ENCODE measurements around the gene GPS1.

The GPS1 gene

DNA sequence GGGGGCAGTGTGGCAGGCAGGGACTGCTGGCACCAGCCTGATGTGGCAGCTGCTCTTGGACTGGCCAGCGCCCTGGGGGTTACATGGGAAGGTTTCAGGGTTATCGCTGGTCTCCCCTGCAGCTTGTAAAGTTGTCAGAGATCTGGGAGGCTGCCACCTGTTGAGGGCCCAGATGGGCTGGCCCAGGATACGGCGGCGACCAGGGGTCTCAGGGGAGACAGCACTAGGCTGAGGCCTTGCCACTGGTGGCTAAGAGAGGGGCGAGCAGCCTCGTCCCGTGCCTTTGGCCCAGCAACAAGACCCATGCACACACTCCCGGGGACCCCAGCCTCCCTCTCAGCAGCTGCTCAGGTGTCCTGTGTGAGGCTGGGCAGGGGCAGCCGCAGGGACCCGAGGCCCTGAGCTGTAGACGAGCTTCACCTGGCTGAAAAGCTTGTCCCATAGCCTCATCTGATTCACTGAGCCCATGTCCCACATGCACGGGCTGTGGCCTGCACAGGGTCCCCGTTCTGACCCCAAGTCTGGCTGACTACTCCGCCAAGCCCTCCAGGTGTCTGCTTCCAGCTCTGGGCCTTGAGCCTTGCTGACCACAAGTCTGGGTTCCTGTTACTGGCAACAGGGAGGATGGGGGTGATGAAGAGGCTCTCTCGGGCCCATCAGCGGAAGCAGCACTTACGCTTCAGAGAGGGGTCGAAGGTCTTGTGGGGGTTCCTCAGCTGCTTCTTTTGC is 7.7 kb downstream of the GPS1 start:
- DNase-seq (ENCODE audit: low read depth) = no peak

DNA sequence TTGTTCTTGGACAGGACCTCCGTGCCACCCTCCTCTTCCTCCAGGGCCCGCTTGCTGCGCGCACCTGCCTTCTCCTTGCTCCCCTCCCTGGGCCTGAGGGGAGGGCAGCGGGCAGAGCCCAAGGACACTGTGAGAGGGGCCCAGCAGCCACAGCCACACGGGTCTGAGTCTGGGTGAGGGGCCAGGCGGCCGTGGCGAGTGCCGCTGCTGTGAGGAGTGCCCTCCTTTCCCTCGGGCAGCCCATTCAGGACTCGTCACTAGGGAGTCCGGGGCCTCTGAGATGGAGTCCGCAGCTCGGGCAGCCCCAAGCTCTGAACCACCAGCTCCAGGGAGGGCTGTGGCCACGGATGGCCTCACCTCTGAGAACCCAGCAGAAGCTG is 8.3 kb downstream of the GPS1 start:
- no peak for DNase-seq (ENCODE audit: low read depth)

GRCh38 chr17:82060614-82061013 is 8.9 kb downstream of the GPS1 start:
- DNase-seq (ENCODE audit: low read depth) = no peak

DNA sequence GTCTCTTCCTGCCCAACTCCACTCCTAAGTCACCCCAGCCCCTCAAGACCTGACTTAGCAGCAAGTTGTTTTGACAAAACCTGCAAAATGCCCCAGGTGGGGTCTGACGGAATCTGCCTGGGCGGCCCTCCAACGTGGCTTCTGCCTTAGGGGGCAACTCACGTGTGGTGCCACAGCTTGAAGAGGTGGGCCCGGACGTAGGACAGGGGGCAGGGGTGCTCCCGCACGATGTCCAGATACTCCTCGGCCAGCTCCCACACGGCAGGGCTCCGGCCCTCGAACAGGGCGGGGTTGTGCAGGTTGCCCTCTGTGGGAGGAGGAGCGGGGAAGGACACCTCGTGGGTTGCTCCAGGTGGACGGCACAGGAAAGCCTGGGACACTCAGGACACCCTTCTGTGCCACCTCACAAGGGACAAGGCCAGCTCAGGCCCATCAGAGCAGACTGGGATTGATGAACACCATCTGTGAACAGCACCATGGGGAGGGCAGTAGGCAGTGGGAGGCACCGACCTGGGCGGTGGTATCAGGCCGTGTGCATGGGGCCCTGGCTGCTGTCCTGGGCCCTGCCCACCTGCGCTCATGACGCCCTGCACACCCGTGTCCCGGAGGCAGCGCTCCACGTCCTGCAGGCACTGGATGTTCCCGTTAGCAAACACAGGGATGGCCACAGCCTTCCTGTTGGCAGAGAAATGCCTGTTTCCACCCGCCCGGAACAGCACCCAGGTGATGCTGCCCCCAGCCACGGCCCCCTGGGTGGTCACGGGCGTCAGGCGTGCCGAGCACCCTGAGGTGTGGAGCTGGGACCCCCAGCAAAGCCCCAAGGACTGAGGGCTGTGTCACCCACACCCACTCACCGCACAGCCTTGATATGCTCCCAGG is 9.6 kb downstream of the GPS1 start:
- DNase-seq (ENCODE audit: low read depth) = no peak

GRCh38 chr17:82062076-82062983 is 10.6 kb downstream of the GPS1 start:
- DNase-seq (ENCODE audit: low read depth) = no peak

- DNase-seq (ENCODE audit: low read depth) = no peak
Observed at GRCh38 chr17:82062984-82063368, 11.3 kb downstream of the GPS1 start.

- DNase-seq (ENCODE audit: low read depth) = no peak
Observed at GRCh38 chr17:82063424-82064415, 12.0 kb downstream of the GPS1 start.

- no peak for DNase-seq (ENCODE audit: low read depth)
Observed at GRCh38 chr17:82064433-82065192, 12.9 kb downstream of the GPS1 start.

DNA sequence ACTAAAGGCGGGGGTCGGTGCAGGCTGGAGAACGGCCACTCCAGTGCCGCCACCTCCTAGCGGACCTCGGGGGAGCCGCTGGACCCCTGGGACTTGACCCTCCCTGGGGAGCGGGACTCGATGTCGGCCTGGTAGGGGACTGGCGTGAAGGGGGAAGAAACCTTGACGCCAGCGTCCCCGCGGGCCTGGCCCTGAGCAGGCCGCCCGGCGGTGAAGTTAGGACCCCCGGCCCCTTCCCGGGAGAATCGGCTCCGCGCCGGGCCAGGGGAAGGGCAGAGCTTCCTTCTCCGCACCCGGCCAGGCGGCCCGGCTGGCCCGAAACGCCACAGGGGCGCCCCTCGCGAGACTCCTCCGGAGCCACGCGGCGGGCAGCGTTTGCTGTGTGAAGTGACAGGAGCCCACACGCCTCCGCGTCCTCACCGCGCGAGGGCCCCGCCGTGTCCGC is 13.5 kb downstream of the GPS1 start:
- DNase-seq (ENCODE audit: low read depth) = no peak

- peak; percentile 25 for DNase-seq (ENCODE audit: low read depth)
Observed at GRCh38 chr17:82065638-82066303, 14.1 kb downstream of the GPS1 start, which contains the start of gene DUS1L. DUS1L (minus strand) TSS chr17:82065804; CDS start chr17:82065059, 745 bp downstream.

DNA sequence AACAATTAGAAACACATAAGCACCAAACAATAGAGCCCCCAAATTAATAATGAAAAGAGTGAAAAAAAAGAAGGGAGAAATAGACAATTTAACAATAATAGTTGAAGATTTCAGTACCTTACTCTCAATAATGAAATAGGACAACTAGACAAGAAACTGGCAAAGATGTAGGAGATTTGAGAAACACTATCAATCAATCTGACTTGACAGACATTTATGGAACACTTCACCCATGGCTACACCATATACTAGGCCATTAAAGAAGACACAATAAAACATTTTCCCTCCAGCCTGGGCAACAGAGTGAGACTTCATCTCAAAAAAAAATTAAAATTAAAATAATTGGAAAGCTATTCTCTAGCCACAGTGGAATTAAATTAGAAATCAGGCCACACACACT is 18.9 kb downstream of the GPS1 start:
- DNase-seq (ENCODE audit: low read depth) = no peak

DNA sequence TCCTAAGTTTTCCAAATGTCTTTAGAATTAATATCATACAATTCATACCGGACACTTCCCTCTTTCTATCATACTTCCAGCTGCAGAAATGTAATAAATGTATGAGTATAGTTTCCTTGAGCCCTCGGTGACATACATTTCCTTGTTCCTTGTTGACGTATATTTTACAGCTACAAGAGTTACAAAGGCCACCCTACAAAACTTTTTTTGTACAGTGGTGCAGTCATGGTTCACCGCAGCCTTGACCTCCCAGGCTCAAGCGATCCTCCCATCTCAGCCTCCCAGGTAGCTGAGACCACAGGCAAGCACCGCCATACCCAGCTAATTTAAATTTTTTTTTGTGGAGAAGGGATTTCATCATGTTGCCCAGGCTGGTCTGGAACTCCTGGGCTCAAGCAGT is 21.1 kb downstream of the GPS1 start:
- no peak for DNase-seq (ENCODE audit: low read depth)

- DNase-seq (ENCODE audit: low read depth) = no peak
Observed at GRCh38 chr17:82073446-82073845, 21.7 kb downstream of the GPS1 start.

DNA sequence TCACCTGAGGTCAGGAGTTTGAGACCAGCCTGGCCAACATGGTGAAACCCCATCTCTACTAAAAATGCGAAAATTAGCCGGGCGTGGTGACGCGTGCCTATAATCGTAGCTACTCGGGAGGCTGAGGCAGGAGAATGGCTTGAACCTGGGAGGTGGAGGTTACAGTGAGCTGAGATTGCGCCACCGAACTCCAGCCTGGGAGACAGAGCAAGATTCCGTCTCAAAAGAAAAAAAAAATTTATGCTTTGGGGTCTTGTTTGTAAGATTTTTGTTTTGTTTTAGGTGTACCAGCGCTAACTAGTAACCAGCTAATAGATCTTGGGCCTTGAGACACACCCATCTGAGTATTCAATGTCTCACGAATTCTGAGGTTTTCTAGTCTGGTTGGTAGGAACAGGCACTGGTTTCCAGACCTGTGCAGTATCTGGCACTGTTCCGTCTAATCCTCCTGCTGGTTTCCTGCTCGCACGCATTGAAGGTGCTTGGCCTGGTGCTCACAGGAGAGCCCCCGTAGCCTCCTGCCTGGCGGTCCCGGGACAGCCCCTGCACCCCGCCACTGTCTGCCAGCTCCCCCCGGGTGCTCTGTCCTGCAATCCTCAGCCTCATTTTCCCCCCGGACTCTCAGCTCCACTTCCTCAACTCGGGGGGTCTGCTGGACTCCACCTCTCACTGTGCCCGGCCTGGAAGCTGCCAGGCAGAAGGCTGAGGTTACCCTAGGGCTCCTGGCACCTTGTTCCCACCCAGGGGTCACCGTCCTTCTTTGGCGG is 24.5 kb downstream of the GPS1 start:
- DNase-seq (ENCODE audit: low read depth) = no peak

DNA sequence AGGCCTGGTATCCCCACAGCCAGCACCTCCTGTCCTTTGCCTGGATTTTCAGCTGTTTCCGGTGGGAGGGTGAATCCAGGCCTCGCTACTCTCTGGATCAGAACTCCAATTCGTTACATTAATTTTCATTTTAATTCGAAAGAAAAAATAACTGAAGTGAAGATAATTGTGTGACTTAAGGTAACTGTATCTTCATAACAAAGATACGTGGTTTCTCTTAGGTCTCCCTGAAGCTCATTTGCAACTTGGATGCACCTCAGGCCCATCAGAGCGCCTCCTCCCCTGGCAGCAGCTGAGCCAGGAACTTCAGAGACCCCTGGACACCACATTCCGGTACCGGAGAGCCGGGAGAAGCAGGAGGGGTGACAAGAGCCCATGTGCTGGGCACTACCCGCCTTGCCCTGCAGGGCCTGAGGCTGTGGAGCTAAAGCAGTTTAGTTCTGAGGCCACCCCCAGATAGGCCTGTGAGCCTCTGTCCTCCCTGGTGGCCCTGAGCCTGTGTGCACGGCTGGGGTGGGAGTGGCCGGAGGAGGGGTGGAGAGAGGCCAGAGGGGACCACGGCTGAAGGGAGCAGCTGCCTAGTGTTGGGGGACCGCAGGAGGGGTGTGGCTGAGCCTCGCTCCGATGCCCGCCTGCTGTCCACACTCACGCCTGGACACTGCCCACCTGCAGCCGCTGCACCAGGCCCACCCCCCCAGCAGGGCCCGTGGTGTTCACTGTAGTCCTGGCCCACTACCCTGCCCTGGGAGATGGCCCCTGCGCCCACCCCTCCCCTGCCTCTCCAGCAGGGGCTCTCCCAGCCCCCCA is 25.3 kb downstream of the GPS1 start:
- DNase-seq (ENCODE audit: low read depth) = no peak

GRCh38 chr17:82077617-82078358 is 26.1 kb downstream of the GPS1 start:
- DNase-seq (ENCODE audit: low read depth) = no peak

GRCh38 chr17:82078433-82078832 is 26.7 kb downstream of the GPS1 start:
- no peak for DNase-seq (ENCODE audit: low read depth)

All from stromal cell of bone marrow (primary cell).